GM18858 (cell line): ENCODE data around the gene CPAMD8.

ENCODE experiments used
- ATAC-seq: cut with Tn5 transposase; IDR thresholded peaks from one replicate; pipeline ENCODE4 v1.9.1; 2021; ENCODE audit not compliant: unreplicated experiment

Gene CPAMD8

GRCh38 chr19:16895467-16896145, 131.0 kb downstream of the CPAMD8 start:
- no peak for ATAC-seq

GRCh38 chr19:16894080-16894479, 132.5 kb downstream of the CPAMD8 start:
- no peak for ATAC-seq

GRCh38 chr19:16893686-16893989, 133.0 kb downstream of the CPAMD8 start:
- no peak for ATAC-seq

DNA sequence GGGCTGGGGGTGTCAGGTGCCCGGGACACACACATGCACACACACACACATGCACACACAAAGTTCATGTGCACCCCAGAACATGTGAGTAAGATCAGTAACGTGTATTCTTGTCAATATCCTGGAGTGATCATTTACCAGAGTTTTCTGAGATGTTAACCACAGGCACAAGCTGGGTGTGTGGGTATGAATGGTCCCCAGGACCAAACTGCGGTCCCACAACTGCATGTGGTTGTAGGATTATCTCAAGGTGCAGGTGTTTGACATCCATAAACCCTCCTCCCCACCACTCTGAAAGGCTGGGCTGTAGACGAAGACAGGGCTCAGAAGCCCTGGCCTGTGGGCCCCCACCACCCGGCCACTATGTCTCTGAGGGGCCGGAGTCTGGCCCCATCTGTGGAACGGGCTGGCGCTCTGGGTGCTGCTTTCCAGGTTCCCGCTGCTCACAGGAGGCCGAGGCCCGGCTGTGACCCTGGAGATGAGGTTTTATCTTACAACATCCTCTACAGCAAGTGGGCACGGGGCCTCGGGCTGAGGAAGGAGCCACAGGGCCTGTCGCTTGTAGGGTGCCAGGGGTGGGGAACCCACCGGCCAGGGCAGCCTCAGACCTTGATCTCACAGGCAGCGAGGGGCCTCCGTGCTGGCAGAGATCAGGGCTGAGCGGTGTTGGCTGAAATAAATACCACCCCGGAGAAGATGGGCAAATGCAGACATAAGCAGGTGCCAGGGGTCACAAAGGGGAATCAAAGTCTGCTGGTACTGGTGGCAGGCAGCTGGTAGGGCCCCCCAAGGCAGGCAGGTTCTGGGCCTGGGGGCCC, 133.5 kb downstream of the CPAMD8 start:
- no peak for ATAC-seq

DNA sequence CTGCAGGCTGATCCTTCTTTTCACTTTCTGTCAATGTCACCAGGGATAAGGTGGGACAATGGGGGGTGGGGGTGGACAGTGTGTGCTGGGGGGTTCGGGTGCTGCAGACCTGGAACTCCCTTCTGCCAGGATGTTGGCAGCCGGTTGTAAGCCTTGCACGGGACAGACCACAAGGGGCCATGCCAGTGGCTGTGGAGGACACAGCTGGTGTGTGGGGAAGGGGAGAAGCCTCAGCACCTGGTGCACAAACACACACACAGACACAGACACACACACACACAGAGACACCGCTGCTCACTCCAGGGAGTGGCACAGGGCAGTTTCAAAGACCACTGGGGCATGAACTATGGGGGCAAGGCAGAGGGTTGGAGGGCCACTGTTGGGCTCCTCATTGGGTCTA, 134.2 kb downstream of the CPAMD8 start:
- no peak for ATAC-seq

- ATAC-seq = no peak
These were observed 134.8 kb downstream of the CPAMD8 start for GRCh38 chr19:16891696-16892382.

GRCh38 chr19:16890461-16891184, 136.0 kb downstream of the CPAMD8 start:
- ATAC-seq = no peak

DNA sequence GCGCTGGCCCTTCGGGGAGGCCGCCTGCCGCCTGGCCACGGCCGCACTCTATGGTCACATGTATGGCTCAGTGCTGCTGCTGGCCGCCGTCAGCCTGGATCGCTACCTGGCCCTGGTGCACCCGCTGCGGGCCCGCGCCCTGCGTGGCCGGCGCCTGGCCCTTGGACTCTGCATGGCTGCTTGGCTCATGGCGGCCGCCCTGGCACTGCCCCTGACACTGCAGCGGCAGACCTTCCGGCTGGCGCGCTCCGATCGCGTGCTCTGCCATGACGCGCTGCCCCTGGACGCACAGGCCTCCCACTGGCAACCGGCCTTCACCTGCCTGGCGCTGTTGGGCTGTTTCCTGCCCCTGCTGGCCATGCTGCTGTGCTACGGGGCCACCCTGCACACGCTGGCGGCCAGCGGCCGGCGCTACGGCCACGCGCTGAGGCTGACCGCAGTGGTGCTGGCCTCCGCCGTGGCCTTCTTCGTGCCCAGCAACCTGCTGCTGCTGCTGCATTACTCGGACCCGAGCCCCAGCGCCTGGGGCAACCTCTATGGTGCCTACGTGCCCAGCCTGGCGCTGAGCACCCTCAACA, 136.6 kb downstream of the CPAMD8 start:
- no peak for ATAC-seq

GRCh38 chr19:16889366-16889882, 137.2 kb downstream of the CPAMD8 start:
- ATAC-seq = no peak

- no peak for ATAC-seq
These were observed 137.8 kb downstream of the CPAMD8 start, which contains the start of gene F2RL3 for GRCh38 chr19:16888629-16889365. TSS of gene F2RL3 (plus strand) at chr19:16888999. CDS start at chr19:16889190, 191 bp downstream.

DNA sequence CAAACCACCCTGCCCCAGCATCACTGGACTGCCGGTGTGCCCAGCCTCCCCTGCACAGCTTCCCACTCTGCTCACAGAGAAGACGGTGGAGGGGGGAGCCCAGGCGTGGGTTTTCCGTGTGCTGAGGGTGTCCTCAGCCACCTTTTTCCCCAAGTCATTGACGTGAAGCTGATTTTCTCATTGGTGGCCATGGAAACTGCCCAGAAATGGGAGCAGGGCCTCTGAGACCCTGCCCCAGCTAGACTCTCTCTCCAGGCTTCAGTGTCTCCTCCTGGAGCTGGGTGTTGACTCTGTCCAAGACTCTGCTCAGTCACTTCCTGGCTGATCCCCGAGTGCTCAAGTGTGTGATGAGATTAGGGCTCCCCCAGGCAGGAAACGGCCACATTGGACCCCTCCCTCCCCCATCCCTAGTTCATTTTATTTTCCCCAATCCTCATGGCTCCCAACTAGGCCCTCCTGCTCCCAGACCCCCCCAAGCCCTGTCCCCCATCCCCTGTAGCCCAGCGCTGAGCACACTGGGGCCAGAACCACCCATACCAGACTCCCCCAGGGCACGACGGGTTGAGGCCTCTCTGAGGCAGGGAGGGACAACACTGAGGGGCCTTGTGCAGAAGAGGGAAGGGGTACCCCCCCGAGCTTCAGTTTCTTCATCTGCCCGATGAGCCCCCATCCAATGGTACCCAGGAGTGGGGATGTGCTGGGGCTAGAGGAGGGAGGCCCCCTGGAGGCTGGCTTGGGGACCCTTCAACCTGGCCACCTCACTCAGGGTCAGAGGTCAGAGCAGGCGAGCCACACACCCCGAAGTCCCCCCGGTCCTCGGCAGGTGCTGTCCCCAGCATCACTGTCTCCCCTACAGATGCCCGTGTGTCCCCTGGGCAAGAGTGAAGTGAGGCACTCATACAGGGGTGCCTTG, 139.0 kb downstream of the CPAMD8 start:
- ATAC-seq = no peak

DNA sequence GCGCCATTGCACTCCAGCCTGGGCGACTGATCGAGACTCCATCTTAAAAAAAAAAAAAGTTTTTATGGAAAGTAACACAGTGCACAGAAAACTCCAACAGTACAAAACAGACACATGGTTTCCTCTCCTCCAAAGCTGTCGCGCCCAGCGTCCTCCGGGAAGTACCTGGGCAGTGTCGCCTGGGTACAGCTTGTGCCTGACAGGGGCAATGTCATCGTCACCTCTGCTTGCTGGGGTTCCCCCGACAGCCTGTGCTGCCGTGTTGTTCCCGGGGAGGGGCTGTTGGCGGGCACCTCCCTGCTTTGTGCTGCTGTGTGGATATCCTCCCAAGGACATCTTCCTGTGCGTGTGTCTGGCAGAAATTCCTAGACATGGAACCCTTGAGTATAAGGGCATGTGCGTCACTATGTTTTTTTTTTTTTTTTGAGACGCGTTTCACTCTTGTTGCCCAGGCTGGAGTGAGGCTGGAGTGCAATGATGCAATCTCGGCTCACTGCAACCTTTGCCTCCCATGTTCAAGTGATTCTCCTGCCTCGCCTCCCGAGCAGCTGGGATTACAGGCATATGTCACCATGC, 140.2 kb downstream of the CPAMD8 start:
- ATAC-seq = no peak

DNA sequence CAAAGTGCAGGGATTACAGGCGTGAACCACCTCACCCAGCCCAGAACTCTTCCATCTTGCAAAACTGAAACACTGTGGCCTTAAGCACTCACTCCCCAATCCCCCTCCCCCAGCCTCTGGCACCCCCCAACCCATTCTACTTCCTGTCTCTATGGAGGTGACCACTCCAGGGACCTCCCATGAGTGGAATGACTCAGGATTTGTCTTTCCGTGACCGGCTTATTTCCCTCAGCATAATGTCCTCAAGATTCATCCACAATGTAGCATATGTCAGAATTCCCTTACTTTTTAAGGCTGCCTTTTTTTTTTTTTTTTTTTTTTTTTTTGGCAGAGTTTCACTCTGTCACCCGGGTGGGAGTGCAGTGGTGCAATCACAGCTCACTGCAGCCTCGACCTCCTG, 141.4 kb downstream of the CPAMD8 start:
- no peak for ATAC-seq

GRCh38 chr19:16883522-16883921, 143.1 kb downstream of the CPAMD8 start:
- no peak for ATAC-seq

- ATAC-seq = no peak
These were observed 144.5 kb downstream of the CPAMD8 start for GRCh38 chr19:16882146-16882545.

- ATAC-seq = no peak
These were observed 145.6 kb downstream of the CPAMD8 start for GRCh38 chr19:16880884-16881554.

DNA sequence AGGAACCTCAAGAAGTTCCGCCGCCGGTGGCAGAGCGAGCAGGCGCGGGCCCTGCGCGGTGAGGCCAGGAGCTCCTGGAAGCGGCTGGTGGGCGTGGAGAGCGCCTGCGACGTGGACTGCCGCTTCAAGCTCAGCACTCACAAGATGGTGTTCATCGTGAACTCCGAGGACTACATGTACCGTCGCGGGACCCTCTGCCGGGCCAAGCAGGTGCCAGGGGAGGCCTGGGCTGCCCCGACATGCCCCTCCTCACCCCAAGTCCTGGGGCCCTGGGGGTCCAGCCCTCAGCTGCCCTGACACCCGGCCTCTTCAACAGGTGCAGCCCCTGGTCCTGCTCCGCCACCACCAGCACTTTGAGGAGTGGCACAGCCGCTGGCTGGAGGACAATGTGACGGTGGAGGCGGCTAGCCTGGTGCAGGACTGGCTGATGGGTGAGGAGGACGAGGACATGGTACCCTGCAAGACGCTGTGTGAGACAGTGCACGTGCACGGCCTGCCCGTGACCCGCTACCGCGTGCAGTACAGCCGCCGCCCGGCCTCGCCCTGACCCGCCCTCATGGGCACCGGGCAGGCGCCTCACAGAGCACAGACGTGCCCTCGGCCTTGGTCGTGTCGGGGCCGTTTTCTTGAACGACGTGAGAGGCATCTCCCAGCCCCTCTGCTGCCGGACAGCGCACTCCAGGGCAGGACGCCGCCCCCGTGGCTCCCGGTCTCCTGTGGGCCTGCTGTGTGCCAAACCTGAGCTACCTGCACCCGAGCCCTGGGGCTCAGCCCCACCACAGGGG, 148.2 kb downstream of the CPAMD8 start:
- no peak for ATAC-seq
